Right kidney (tissue), 9 donors: ENCODE data around the gene PGR.

Experiments used
- DNase-seq: peaks from one replicate; pipeline ENCODE4 v3.0.0-alpha.2; 2016
- long read RNA-seq, 8 donors: transcript quantifications; one replicate each; lab custom pipeline, GENCODE V29; 2026

The PGR gene
- long read RNA-seq, donor 1 = 0 reads
- long read RNA-seq, donor 2 = 0 reads
- long read RNA-seq, donor 3 = 0 reads
- long read RNA-seq, donor 4 = 0 reads
- long read RNA-seq, donor 5 = 0 reads
- long read RNA-seq, donor 6 = 0 reads
- long read RNA-seq, donor 7 = 0 reads
- long read RNA-seq, donor 8 = 0 reads

DNA sequence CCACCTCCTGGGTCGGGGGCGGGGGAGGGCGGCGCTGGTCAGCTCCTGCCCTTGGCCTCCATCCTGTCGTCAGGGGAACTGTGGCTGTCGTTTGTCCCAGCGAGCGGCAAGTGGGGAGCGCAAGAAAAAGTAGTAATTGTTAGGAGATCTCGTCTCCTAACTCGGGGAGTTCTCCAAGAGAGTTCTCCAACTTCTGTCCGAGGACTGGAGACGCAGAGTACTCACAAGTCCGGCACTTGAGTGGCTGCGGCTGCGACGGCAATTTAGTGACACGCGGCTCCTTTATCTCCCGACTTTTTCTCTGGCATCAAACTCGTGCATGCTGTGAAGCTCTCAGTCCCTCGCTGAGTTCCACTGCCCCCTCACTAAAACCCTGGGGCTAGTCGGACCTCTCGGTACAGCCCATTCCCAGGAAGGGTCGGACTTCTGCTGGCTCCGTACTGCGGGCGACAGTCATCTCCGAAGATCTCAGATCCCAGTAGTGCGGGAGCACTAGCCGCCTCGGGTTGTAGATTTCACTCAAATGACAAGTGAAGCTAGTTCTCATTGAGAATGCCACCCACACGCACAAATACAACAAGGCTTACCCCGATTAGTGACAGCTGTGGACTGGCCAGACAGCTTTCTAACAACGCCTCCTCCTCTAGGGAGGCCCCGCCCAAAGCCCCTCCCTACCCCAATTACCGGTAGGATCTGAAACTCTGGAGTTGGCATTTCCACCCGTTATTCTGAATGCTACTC, at the start of gene PGR:
TSS of gene PGR (minus strand) at position 611 of the 741 bp plus-strand sequence. CDS start 743 bp downstream, outside the sequence.
- DNase-seq = peak; percentile 56

DNA sequence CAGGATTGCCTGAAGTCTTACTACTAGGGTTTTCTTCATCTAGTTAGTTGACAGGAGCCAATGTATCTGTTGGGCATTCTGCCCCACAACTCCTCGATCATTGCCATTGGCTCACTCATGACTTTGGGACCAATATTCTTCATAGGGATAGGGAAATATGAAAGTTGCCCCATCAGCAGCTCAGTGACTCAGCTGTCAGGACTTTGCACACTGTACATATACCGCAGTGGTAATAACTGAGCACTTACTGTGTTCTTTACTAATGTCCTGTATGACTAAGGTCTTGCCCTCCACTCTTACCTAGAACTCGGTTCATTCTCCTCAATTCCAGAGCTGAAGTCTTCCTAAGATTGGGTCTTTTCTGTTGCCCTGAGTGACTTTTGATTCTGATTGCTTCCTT, 46.8 kb upstream of the PGR start:
- no peak for DNase-seq

- no peak for DNase-seq
These were observed 40.3 kb upstream of the PGR start for GRCh38 chr11:101169944-101170343.

DNA sequence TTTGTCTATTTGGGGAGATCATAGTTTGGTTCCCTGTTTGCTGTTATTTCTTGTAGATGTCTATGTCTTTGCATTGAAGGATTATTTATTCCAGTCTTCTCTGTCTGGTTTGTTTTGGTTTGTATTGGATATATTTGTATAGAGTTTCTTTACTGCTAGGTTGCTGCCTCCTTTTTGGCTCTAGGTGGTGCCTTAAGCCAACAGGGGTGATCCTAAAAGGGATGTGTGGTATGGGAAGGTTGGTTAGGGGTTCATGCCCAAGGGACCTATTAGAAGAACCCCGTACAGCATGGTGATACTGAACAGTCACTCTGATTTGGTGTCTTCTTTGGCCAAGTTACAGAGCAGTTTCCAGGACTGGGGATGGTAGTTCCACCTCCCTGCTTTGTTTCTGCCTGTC, 36.4 kb upstream of the PGR start:
- no peak for DNase-seq

GRCh38 chr11:101158119-101158518, 28.5 kb upstream of the PGR start:
- no peak for DNase-seq

- no peak for DNase-seq
These were observed 8.8 kb upstream of the PGR start for GRCh38 chr11:101138245-101138930.

DNA sequence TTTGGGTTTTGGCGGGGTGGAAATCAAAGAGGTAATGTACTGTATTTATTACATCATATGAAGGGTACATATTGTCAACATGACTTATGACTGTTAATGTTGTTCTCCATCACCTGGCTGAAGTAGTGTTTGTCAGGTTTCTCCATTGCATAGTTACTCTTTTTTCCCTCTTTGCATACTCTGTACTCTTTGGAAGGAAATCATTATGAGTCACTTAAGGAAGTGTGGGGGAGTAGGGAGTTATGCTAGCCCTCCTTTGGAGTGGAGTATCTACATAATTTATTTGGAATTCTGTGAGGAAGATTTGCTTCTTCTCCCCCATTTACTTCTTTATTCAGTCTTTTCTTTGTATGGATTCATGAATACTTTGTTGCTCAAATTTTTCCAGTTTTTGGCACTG, 3.6 kb upstream of the PGR start:
- no peak for DNase-seq

GRCh38 chr11:101128571-101129202, 926 bp downstream of the PGR start:
- peak; percentile 62 for DNase-seq

GRCh38 chr11:101127699-101128570, 1.7 kb downstream of the PGR start:
- DNase-seq = peak; percentile 72

GRCh38 chr11:101127197-101127698, 2.4 kb downstream of the PGR start:
- peak; percentile 80 for DNase-seq

- DNase-seq = no peak
These were observed 2.9 kb downstream of the PGR start for GRCh38 chr11:101126551-101127196.

GRCh38 chr11:101115671-101116160, 13.9 kb downstream of the PGR start:
- DNase-seq = no peak

DNA sequence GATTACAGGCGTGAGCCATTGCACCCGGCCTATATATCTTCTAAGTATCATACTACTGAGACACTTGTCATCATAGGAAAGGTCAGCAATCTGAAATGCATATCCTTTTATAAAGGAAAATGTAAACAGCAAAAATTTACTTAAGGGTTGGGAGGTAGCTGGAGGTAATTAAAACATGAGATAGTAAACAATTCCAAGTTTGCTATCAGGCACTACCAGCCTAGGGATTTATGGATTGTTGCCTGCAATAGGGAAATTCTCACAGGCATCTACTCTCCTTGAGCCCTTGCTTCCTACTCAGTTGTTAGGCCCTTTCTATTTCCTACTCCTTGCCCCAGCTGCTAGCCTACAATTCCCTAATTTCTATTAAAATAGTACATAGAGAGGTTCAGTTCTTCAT, 16.1 kb downstream of the PGR start:
- no peak for DNase-seq

DNA sequence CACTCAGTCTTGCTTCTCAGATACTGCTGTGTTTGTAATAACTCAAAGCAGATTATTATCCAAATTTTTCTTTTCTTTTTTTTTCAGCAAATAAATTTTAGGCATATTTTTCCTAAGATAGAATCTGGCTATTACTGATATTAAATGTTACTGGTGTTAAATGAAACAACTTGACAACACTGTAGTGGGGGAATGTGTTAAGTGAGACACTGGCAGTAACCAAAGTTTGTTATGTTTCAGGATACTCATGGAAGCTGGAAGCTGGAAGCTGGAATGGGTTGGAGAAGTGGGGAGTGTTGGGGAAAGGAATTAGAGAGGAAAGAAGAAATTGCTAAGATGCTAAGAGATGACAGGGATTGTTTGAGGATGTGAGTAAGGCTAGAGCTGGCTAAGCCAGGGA, 24.9 kb downstream of the PGR start:
- no peak for DNase-seq

DNA sequence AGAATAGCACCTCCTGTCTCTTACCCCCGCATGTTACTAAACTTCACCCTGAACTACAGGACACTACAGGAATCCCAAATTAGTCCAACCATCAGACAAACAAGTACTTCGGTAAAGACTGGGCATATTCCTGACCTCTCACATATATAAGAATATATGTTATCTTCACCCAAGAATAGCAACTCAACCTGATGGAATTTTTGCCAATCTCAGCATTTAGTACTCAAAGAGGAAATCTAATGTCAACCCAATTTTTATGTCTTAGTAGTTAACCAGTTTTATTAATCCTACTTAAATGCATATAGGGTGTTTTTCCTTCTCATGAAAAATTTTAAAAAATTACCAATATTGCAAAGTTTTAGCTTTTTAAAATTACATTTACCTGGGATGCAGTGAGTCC, 26.2 kb downstream of the PGR start:
- DNase-seq = no peak

- DNase-seq = no peak
These were observed 29.0 kb downstream of the PGR start for GRCh38 chr11:101100601-101101000.

DNA sequence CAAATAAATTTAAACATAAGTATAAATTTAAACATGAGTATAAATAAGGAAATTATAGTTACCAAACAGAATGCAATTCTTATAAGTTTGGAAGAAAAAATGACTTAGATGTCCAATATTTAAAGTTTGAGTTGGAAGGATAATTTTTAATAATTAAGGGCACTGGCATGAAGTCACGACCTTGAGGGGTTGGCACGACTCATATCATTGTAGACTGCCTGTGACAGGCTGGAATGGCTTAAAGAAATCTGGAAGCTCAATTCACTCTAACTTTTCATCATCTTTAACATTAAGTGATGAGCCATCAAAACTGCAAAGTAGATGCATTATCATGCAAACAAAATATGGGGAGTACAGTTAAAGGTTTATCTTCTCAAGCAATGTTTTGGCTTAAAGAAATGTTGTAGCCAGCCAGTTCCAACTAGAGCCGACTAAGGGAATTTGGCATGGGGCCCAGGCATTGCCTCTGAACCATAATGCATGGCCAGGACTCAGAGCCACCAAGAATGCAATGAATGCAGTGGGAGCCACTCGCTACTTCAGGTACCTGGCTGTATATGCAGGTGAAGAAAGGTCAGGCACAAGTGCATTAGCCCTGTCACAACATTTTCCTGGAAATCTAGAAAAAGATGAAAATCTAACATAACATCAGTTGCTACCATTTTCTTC, 33.4 kb downstream of the PGR start:
- DNase-seq = no peak

- no peak for DNase-seq
These were observed 37.8 kb downstream of the PGR start for GRCh38 chr11:101091781-101092180.

- no peak for DNase-seq
These were observed 38.8 kb downstream of the PGR start for GRCh38 chr11:101090679-101091270.

GRCh38 chr11:101083335-101083734, 46.3 kb downstream of the PGR start:
- no peak for DNase-seq
